Limb (tissue), 2 donors: ENCODE results near the gene OMG.
"Not testable (repeated sequence)": the region's sequence is repeated elsewhere in the genome, so short reads cannot be mapped to it uniquely, and the experiment has no call there.

Source experiments
- DNase-seq, 2 donors: peaks; one replicate each; pipeline ENCODE4 v3.0.0-alpha.2; 2016; ENCODE audit errors: extremely low spot score in 2 of 2

Gene OMG

GRCh38 chr17:31297090-31297489 is at the start of gene OMG:
TSS of gene OMG (minus strand) at chr17:31297239. CDS start at chr17:31296331, 908 bp downstream.
- no peak for DNase-seq

GRCh38 chr17:31345191-31345747 is 48.2 kb upstream of the OMG start:
- not testable (repeated sequence) for DNase-seq

- DNase-seq: no peak
Observed at GRCh38 chr17:31339906-31340661, 43.0 kb upstream of the OMG start.

- DNase-seq: no peak
Observed at GRCh38 chr17:31329221-31329620, 32.2 kb upstream of the OMG start.

- no peak for DNase-seq
Observed at GRCh38 chr17:31328160-31328535, 31.1 kb upstream of the OMG start.

- no peak for DNase-seq
Observed at GRCh38 chr17:31327534-31328159, 30.6 kb upstream of the OMG start.

- no peak for DNase-seq
Observed at GRCh38 chr17:31323551-31323950, 26.5 kb upstream of the OMG start.

- no peak for DNase-seq
Observed at GRCh38 chr17:31321966-31322365, 24.9 kb upstream of the OMG start.

GRCh38 chr17:31321481-31321880 is 24.4 kb upstream of the OMG start, which contains the start of gene EVI2A:
TSS of gene EVI2A (minus strand) at chr17:31321622. CDS start at chr17:31319013, 2,609 bp downstream.
- DNase-seq: no peak

GRCh38 chr17:31320791-31321190 is 23.8 kb upstream of the OMG start:
- DNase-seq: no peak

GRCh38 chr17:31320241-31320640 is 23.2 kb upstream of the OMG start:
- no peak for DNase-seq

GRCh38 chr17:31318851-31319661 is 22.0 kb upstream of the OMG start:
- no peak for DNase-seq

- DNase-seq: no peak
Observed at GRCh38 chr17:31318298-31318801, 21.3 kb upstream of the OMG start.

GRCh38 chr17:31314782-31315100 is 17.7 kb upstream of the OMG start:
- no peak for DNase-seq

- DNase-seq: no peak
Observed at GRCh38 chr17:31313982-31314781, 17.1 kb upstream of the OMG start, which contains the start of gene EVI2B. TSS of gene EVI2B (minus strand) at chr17:31314054. CDS start at chr17:31305609, 8,445 bp downstream.

- not testable (repeated sequence) for DNase-seq
Observed at GRCh38 chr17:31312223-31312622, 15.2 kb upstream of the OMG start.

GRCh38 chr17:31311526-31311925 is 14.5 kb upstream of the OMG start:
- no peak for DNase-seq

- DNase-seq: no peak
Observed at GRCh38 chr17:31310886-31311285, 13.8 kb upstream of the OMG start.

GRCh38 chr17:31310260-31310659 is 13.2 kb upstream of the OMG start:
- no peak for DNase-seq

- no peak for DNase-seq
Observed at GRCh38 chr17:31309556-31309955, 12.5 kb upstream of the OMG start.
